ENCODE measurements around the gene GCN1. TPM values are rescaled to one million over a fixed set of nuclear protein-coding genes. Genes with fewer than 3 reads are reported as not detected.

Gene GCN1
- total RNA-seq, 2 experiments from 2014 or later = 130 to 137 TPM

- H3K27ac Mint-ChIP-seq = no peak overlapping the region
- no peak for ATAC-seq
- H3K27me3 Mint-ChIP-seq = no peaks in the 10 kb centered on the region
- CTCF ChIA-PET = no interaction called here
- H3K4me3 Mint-ChIP-seq = no peak overlapping the region
- DNase-seq = no peak
- no peaks in the 10 kb centered on the region for H3K9me3 Mint-ChIP-seq
- peaks cover 65% of the 10 kb centered on the region for H3K36me3 Mint-ChIP-seq (ENCODE audit: low read depth)
- intact Hi-C loops (cut with micrococcal nuclease) = no loop called here
- H3K4me1 Mint-ChIP-seq (ENCODE audit: low read depth) = no peaks in the 10 kb centered on the region
- TF ChIP-seq, protein P1, sequence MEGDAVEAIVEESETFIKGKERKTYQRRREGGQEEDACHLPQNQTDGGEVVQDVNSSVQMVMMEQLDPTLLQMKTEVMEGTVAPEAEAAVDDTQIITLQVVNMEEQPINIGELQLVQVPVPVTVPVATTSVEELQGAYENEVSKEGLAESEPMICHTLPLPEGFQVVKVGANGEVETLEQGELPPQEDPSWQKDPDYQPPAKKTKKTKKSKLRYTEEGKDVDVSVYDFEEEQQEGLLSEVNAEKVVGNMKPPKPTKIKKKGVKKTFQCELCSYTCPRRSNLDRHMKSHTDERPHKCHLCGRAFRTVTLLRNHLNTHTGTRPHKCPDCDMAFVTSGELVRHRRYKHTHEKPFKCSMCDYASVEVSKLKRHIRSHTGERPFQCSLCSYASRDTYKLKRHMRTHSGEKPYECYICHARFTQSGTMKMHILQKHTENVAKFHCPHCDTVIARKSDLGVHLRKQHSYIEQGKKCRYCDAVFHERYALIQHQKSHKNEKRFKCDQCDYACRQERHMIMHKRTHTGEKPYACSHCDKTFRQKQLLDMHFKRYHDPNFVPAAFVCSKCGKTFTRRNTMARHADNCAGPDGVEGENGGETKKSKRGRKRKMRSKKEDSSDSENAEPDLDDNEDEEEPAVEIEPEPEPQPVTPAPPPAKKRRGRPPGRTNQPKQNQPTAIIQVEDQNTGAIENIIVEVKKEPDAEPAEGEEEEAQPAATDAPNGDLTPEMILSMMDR (IDR thresholded peaks at IDR 0.05) = no peak
- POLR2A ChIA-PET = interaction anchor here (0.7 to 2.5 kb wide), 4 partner anchors 10 to 31 kb away, joined by 3 to 9 read pairs (median 4); no protein-coding TSS in a partner anchor
Observed at GRCh38 chr12:120158351-120158750, 36.2 kb downstream of the GCN1 start.

GRCh38 chr12:120157678-120158077 is 36.8 kb downstream of the GCN1 start:
- ATAC-seq = no peak
- intact Hi-C loops (cut with micrococcal nuclease) = no loop called here
- ChIA-PET POLR2A (interaction anchor here (0.5 to 2.5 kb wide), 5 partner anchors 9 to 202 kb away, joined by 3 to 9 read pairs (median 4); no protein-coding TSS in a partner anchor), CTCF (no interaction called here)
- no peak for DNase-seq
- TF ChIP-seq, protein P1 (IDR thresholded peaks at IDR 0.05) = no peak
- peaks cover 67% of the 10 kb centered on the region for H3K36me3 Mint-ChIP-seq (ENCODE audit: low read depth)
- no peaks in the 10 kb centered on the region for H3K4me1 Mint-ChIP-seq (ENCODE audit: low read depth)
- H3K27ac Mint-ChIP-seq = no peak overlapping the region
- H3K27me3 Mint-ChIP-seq = no peaks in the 10 kb centered on the region
- H3K4me3 Mint-ChIP-seq = no peak overlapping the region
- H3K9me3 Mint-ChIP-seq = no peaks in the 10 kb centered on the region

- DNase-seq = no peak
- H3K4me1 Mint-ChIP-seq (ENCODE audit: low read depth) = no peaks in the 10 kb centered on the region
- no peak overlapping the region for H3K27ac Mint-ChIP-seq
- H3K27me3 Mint-ChIP-seq = no peaks in the 10 kb centered on the region
- ChIA-PET POLR2A (interaction anchor here (2.5 kb wide), 1 partner anchor 8 kb away, joined by 9 read pairs; no protein-coding TSS in a partner anchor), CTCF (no interaction called here)
- intact Hi-C loops (cut with micrococcal nuclease) = no loop called here
- peaks cover 64% of the 10 kb centered on the region for H3K36me3 Mint-ChIP-seq (ENCODE audit: low read depth)
- ATAC-seq = peak; percentile 20
- TF ChIP-seq, protein P1 (IDR thresholded peaks at IDR 0.05) = no peak
- H3K9me3 Mint-ChIP-seq = no peaks in the 10 kb centered on the region
- no peak overlapping the region for H3K4me3 Mint-ChIP-seq
Observed at GRCh38 chr12:120156315-120157259, 37.9 kb downstream of the GCN1 start.

- H3K4me3 Mint-ChIP-seq = no peak overlapping the region
- H3K9me3 Mint-ChIP-seq = no peaks in the 10 kb centered on the region
- H3K27me3 Mint-ChIP-seq = no peaks in the 10 kb centered on the region
- peaks cover 54% of the 10 kb centered on the region for H3K36me3 Mint-ChIP-seq (ENCODE audit: low read depth)
- DNase-seq = no peak
- ATAC-seq = no peak
- TF ChIP-seq, protein P1 (IDR thresholded peaks at IDR 0.05) = no peak
- H3K4me1 Mint-ChIP-seq (ENCODE audit: low read depth) = no peaks in the 10 kb centered on the region
- ChIA-PET POLR2A (interaction anchor here (1.2 kb wide), 1 partner anchor 10 kb away, joined by 3 read pairs; no protein-coding TSS in a partner anchor), CTCF (no interaction called here)
- intact Hi-C loops (cut with micrococcal nuclease) = no loop called here
- H3K27ac Mint-ChIP-seq = no peak overlapping the region
Observed at GRCh38 chr12:120155072-120155471, 39.4 kb downstream of the GCN1 start.
